Measurements from ENCODE around the gene ATP11B. TPM values are rescaled to one million over a fixed set of nuclear protein-coding genes. Genes with fewer than 3 reads are reported as not detected.

The ATP11B gene
- total and polyA plus RNA-seq, 9 of the 15 experiments (the other 6 are each of a cell fraction or from before 2014, with no cell fraction given) = 11.9 to 68.7 (median 41.8) TPM

DNA sequence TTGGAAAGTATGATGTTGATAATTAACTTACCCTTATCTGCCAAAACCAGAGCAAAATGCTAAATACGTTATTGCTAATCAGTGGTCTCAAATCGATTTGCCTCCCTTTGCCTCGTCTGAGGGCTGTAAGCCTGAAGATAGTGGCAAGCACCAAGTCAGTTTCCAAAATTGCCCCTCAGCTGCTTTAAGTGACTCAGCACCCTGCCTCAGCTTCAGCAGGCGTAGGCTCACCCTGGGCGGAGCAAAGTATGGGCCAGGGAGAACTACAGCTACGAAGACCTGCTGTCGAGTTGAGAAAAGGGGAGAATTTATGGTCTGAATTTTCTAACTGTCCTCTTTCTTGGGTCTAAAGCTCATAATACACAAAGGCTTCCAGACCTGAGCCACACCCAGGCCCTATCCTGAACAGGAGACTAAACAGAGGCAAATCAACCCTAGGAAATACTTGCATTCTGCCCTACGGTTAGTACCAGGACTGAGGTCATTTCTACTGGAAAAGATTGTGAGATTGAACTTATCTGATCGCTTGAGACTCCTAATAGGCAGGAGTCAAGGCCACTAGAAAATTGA is 127.3 kb downstream of the ATP11B start (continued):
- TF ChIP-seq HNRNPK (IDR thresholded peaks at IDR 0.05; ENCODE audit: low read depth, low read length, poor library complexity, severe bottlenecking) (no peak), SLC30A9 (CRISPR knock-in tag; IDR thresholded peaks at IDR 0.05) (no peak), SIN3B (IDR thresholded peaks at IDR 0.05; ENCODE audit: low read depth) (no peak), ZNF23 (CRISPR knock-in tag; IDR thresholded peaks at IDR 0.05) (no peak), SMC3 (conservative IDR thresholded peaks at IDR 0.05; ENCODE audit: insufficient read depth, low read depth, low read length) (0 out of 2 replicates have a peak, but pooled peaks have one; percentile 15), HMG20A (CRISPR knock-in tag; conservative IDR thresholded peaks at IDR 0.05) (no peak), PCBP1 (IDR thresholded peaks at IDR 0.05; ENCODE audit: low read depth, low read length, poor library complexity, severe bottlenecking) (no peak), CBFA2T3 (IDR thresholded peaks at IDR 0.05) (peak; percentile 98), ARNT (IDR thresholded peaks at IDR 0.05) (peak in 1 of 2 experiments; percentile 85; a peak in 2 of 4 replicates), POLR2H (tag; IDR thresholded peaks at IDR 0.05; ENCODE audit: low read depth) (no peak), CEBPG (CRISPR knock-in tag; IDR thresholded peaks at IDR 0.05) (no peak), CEBPG (tag; conservative IDR thresholded peaks at IDR 0.05 in 1 of 2, IDR thresholded peaks at IDR 0.05 in 1 of 2) (no peak), RFX7 (CRISPR knock-in tag; IDR thresholded peaks at IDR 0.05) (no peak), ZFP1 (CRISPR knock-in tag; IDR thresholded peaks at IDR 0.05) (no peak), CBFA2T2 (conservative IDR thresholded peaks at IDR 0.05) (peak; percentile 96), NRF1 (conservative IDR thresholded peaks at IDR 0.05 in 1 of 2, IDR thresholded peaks at IDR 0.05 in 1 of 2) (peak; percentile 45 to 59; a peak in 3 of 4 replicates), GABPB1 (CRISPR knock-in tag; IDR thresholded peaks at IDR 0.05) (no peak), GTF2E2 (tag; IDR thresholded peaks at IDR 0.05) (no peak), ZNF586 (CRISPR knock-in tag; conservative IDR thresholded peaks at IDR 0.05) (no peak), GATA2 (CRISPR knock-in tag; IDR thresholded peaks at IDR 0.05) (peak; percentile 69), TCF7 (IDR thresholded peaks at IDR 0.05; ENCODE audit: borderline replicate concordance) (no peak)
- TF ChIP-seq, protein P1, sequence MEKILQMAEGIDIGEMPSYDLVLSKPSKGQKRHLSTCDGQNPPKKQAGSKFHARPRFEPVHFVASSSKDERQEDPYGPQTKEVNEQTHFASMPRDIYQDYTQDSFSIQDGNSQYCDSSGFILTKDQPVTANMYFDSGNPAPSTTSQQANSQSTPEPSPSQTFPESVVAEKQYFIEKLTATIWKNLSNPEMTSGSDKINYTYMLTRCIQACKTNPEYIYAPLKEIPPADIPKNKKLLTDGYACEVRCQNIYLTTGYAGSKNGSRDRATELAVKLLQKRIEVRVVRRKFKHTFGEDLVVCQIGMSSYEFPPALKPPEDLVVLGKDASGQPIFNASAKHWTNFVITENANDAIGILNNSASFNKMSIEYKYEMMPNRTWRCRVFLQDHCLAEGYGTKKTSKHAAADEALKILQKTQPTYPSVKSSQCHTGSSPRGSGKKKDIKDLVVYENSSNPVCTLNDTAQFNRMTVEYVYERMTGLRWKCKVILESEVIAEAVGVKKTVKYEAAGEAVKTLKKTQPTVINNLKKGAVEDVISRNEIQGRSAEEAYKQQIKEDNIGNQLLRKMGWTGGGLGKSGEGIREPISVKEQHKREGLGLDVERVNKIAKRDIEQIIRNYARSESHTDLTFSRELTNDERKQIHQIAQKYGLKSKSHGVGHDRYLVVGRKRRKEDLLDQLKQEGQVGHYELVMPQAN (IDR thresholded peaks at IDR 0.05; ENCODE audit: borderline replicate concordance) = no peak
- TF ChIP-seq, protein P2, sequence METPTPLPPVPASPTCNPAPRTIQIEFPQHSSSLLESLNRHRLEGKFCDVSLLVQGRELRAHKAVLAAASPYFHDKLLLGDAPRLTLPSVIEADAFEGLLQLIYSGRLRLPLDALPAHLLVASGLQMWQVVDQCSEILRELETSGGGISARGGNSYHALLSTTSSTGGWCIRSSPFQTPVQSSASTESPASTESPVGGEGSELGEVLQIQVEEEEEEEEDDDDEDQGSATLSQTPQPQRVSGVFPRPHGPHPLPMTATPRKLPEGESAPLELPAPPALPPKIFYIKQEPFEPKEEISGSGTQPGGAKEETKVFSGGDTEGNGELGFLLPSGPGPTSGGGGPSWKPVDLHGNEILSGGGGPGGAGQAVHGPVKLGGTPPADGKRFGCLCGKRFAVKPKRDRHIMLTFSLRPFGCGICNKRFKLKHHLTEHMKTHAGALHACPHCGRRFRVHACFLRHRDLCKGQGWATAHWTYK (CRISPR knock-in tag; IDR thresholded peaks at IDR 0.05) = no peak
- TF ChIP-seq, protein P3, sequence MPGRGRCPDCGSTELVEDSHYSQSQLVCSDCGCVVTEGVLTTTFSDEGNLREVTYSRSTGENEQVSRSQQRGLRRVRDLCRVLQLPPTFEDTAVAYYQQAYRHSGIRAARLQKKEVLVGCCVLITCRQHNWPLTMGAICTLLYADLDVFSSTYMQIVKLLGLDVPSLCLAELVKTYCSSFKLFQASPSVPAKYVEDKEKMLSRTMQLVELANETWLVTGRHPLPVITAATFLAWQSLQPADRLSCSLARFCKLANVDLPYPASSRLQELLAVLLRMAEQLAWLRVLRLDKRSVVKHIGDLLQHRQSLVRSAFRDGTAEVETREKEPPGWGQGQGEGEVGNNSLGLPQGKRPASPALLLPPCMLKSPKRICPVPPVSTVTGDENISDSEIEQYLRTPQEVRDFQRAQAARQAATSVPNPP (IDR thresholded peaks at IDR 0.05; ENCODE audit: borderline replicate concordance, insufficient read depth, insufficient read length) = no peak
- TF ChIP-seq, protein P4, sequence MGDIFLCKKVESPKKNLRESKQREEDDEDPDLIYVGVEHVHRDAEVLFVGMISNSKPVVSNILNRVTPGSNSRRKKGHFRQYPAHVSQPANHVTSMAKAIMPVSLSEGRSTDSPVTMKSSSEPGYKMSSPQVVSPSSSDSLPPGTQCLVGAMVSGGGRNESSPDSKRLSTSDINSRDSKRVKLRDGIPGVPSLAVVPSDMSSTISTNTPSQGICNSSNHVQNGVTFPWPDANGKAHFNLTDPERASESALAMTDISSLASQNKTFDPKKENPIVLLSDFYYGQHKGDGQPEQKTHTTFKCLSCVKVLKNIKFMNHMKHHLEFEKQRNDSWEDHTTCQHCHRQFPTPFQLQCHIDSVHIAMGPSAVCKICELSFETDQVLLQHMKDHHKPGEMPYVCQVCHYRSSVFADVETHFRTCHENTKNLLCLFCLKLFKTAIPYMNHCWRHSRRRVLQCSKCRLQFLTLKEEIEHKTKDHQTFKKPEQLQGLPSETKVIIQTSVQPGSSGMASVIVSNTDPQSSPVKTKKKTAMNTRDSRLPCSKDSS (IDR thresholded peaks at IDR 0.05; ENCODE audit: low read depth, partially characterized antibody) = no peak
